Mammary epithelial cell (primary cell): ENCODE data around the gene CD180.

Source experiments
- CTCF ChIP-seq, 2 donors: IDR thresholded peaks in 1 of 2; conservative IDR thresholded peaks in 1 of 2; 2 replicates each; pipeline ENCODE4 v1.5.1; 2011 to 2012; ENCODE audit warnings: inconsistent platforms in 2 of 2, low read length in 2 of 2, mild to moderate bottlenecking in 2 of 2, control low read depth in 1 of 2, low read depth in 1 of 2; ENCODE audit not compliant: insufficient read depth in 1 of 2; ENCODE audit errors: extremely low read depth in 1 of 2
- EZH2 ChIP-seq: IDR thresholded peaks from 2 replicates; pipeline ENCODE4 v1.6.1; 2012; ENCODE audit warnings: low read length, inconsistent platforms, borderline replicate concordance

- TF ChIP-seq CTCF (conservative IDR thresholded peaks at IDR 0.05 in 1 of 2, IDR thresholded peaks at IDR 0.05 in 1 of 2; ENCODE audit: extremely low read depth in 1 of 2, insufficient read depth in 1 of 2, low read depth in 1 of 2, low read length in 2 of 2): no peak
- no peak for TF ChIP-seq EZH2
These were observed 5.4 kb upstream of the CD180 start for GRCh38 chr5:67201897-67202549.
